ENCODE data around the gene TOP3B. TPM values are rescaled to one million over a fixed set of nuclear protein-coding genes. Genes with fewer than 3 reads are reported as not detected.
A peak's percentile ranks its signal among the peaks of the same experiment; 100 is the strongest.
"Not testable (repeated sequence)": the region's sequence is repeated elsewhere in the genome, so short reads cannot be mapped to it uniquely, and the experiment has no call there.

Gene TOP3B
- total RNA-seq, 4 donors from 2014 or later = 8.9 to 24.9 (median 18.6) TPM

DNA sequence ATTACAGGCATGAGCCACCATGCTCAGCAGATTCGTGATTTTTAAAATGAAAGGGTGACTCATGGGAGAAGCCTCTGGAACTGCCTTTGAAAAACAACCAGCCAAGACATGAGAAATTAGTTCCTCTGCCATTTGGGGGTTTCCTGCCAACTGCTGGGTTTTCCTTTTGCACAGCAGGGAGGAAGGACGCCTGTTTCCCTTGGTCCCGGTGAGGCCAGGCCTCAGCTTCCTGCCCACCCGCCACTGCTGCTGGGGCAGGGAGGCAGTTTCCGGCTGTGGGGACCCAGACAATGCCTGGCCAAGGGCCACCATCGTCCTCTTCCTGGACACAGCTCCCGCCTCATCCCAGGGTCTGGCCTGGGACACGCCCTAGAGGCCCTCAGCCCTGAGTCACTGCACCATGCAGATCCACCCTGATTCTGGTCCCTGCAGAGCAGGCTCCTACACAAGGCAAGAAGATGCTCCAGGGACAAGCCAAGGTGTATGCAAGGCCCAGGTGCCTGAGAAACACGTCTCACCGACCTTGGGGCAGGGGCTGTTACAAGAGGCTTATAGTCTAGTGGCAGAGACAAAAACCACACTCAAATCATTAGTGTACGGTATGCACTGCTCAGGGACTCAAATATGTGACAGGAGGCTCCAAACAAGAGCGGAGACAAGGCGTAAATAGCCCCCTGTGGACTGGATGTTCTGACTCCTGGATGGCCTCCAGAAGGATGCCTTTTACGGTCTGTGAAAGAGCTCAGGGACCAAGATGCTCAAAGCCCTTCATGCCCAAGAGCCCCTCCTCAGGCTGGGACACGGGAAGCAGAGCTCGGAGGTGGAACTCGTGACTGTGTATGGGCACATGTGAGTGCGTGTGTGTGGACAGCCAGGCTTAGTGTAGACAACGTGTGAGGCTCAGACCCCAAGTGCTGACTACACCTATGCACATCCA lies 39.9 kb downstream of the TOP3B start:
- 0 to 32% methylated on average over 2 to 11 of the region's 19 CpGs for WGBS, 2 donors (ENCODE audit: low coverage in 1 of 2)
- TF ChIP-seq CTCF (IDR thresholded peaks at IDR 0.05) (peak in 2 of 4 experiments; percentile 8 to 9), POLR2AphosphoS5 (IDR thresholded peaks at IDR 0.05) (peak; percentile 62), POLR2A (IDR thresholded peaks at IDR 0.05) (no peak)
- peak overlapping the region; percentile 19 to 97 (median 94) for H3K27ac ChIP-seq
- no peaks in the 10 kb centered on the region for H3K27me3 ChIP-seq
- H3K36me3 ChIP-seq = peaks cover 0 to 41% of the 10 kb centered on the region in 2 donors
- ATAC-seq = peak; percentile 69
- no peaks in the 10 kb centered on the region for H3K9me3 ChIP-seq
- no peak overlapping the region for H3K4me3 ChIP-seq
- H3K4me1 ChIP-seq = peaks cover 0 to 98% (median 61%) of the 10 kb centered on the region in 3 donors

DNA sequence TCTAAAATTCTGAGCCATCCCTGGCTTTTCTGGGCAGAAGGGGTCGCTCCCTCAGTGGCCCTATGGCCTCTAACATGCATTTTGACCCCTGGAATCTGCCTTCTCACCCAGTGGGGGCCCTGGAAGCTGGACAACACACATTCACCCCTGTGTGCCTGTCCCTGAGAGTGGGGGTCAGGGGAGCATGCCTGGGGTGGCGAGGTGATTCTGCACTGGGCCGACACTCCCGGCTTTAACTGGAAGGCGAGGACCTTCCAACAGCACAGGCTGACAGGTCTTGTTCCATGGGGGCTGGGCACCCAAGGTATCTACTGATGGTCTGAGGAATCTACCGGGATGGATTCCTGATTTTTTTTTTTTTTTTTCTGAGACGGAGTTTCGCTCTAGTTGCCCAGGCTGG lies 40.7 kb downstream of the TOP3B start:
- H3K36me3 ChIP-seq = peaks cover 0 to 41% of the 10 kb centered on the region in 2 donors
- peaks cover 0 to 98% (median 61%) of the 10 kb centered on the region in 3 donors for H3K4me1 ChIP-seq
- 86% methylated on average over 6 of the region's 8 CpGs; no CpG with 5 or more reads in 1 of the 2 donors for WGBS, 2 donors (ENCODE audit: low coverage in 1 of 2)
- ATAC-seq = no peak
- no peak for TF ChIP-seq POLR2AphosphoS5 (IDR thresholded peaks at IDR 0.05)
- TF ChIP-seq CTCF (IDR thresholded peaks at IDR 0.05) = no peak
- no peak for TF ChIP-seq EP300 (IDR thresholded peaks at IDR 0.05)
- no peak for TF ChIP-seq POLR2A (IDR thresholded peaks at IDR 0.05)
- no peaks in the 10 kb centered on the region for H3K9me3 ChIP-seq
- H3K27me3 ChIP-seq = no peaks in the 10 kb centered on the region
- H3K4me3 ChIP-seq = no peak overlapping the region
- peak overlapping the region; percentile 19 to 97 (median 94) for H3K27ac ChIP-seq

GRCh38 chr22:21940521-21940920 lies 42.1 kb downstream of the TOP3B start:
- Histone ChIP-seq H3K4me3 (no peak overlapping the region), H3K27ac (peak overlapping the region in 3 of 4 donors; percentile 93 to 97 (median 96)), H3K36me3 (peaks cover 0 to 42% of the 10 kb centered on the region in 2 donors), H3K4me1 (peaks cover 0 to 98% (median 68%) of the 10 kb centered on the region in 3 donors), H3K9me3 (no peaks in the 10 kb centered on the region), H3K27me3 (no peaks in the 10 kb centered on the region)
- ATAC-seq = no peak
- TF ChIP-seq EP300 (IDR thresholded peaks at IDR 0.05) (no peak), POLR2AphosphoS5 (IDR thresholded peaks at IDR 0.05) (no peak), CTCF (IDR thresholded peaks at IDR 0.05) (no peak), POLR2A (IDR thresholded peaks at IDR 0.05) (no peak)
- WGBS, 2 donors (ENCODE audit: low coverage in 1 of 2) = no CpG with 5 or more reads among the region's 3 CpGs

GRCh38 chr22:21939935-21940334 lies 42.7 kb downstream of the TOP3B start:
- ATAC-seq, H3K27me3 ChIP-seq, H3K9me3 ChIP-seq, H3K4me3 ChIP-seq: not testable (repeated sequence)
- WGBS, 2 donors (ENCODE audit: low coverage in 1 of 2) = 80 to 83% methylated on average over 1 to 3 of the region's 5 CpGs
- H3K4me1 ChIP-seq = peaks cover 0 to 100% (median 68%) of the 10 kb centered on the region in 3 donors
- peak overlapping the region in 3 of 4 donors; percentile 93 to 97 (median 96) for H3K27ac ChIP-seq
- peaks cover 0 to 37% of the 10 kb centered on the region in 2 donors for H3K36me3 ChIP-seq

- Histone ChIP-seq H3K27me3 (no peaks in the 10 kb centered on the region), H3K4me1 (peaks cover 0 to 95% (median 68%) of the 10 kb centered on the region in 3 donors), H3K4me3 (no peak overlapping the region), H3K9me3 (no peaks in the 10 kb centered on the region), H3K27ac (peak overlapping the region in 3 of 4 donors; percentile 93 to 97 (median 96)), H3K36me3 (peaks cover 0 to 33% of the 10 kb centered on the region in 2 donors)
- TF ChIP-seq POLR2AphosphoS5 (IDR thresholded peaks at IDR 0.05) = no peak
- TF ChIP-seq EP300 (IDR thresholded peaks at IDR 0.05) = no peak
- TF ChIP-seq CTCF (IDR thresholded peaks at IDR 0.05) = no peak
- no peak for TF ChIP-seq POLR2A (IDR thresholded peaks at IDR 0.05)
- no peak for ATAC-seq
- WGBS, 2 donors (ENCODE audit: low coverage in 1 of 2) = no CpG with 5 or more reads among the region's 10 CpGs
Observed at GRCh38 chr22:21939461-21939913, 43.1 kb downstream of the TOP3B start.
